OCI-LY7 (cell line): ENCODE results near the gene RBBP4. TPM values are rescaled to one million over a fixed set of nuclear protein-coding genes. Genes with fewer than 3 reads are reported as not detected.

ENCODE experiments used
- BruUV-seq: library from RNA; stranded (reverse); fragments of 400-500 nt; replicated peaks from 2 replicates; lab custom pipeline; 2021; lab: Mats Ljungman, UMichigan
- CTCF ChIA-PET: fragments of 300-600 bp; sonication (Branson Sonifier 250); formaldehyde crosslinking; loops from one replicate; lab custom pipeline; 2022; ENCODE audit warnings: antibody characterized with exemption; ENCODE audit not compliant: unreplicated experiment; lab: Charles Lee
- POLR2A ChIA-PET: fragments of 300-600 bp; sonication (Branson Sonifier 250); formaldehyde crosslinking; loops from one replicate; lab custom pipeline; 2022; ENCODE audit warnings: antibody characterized with exemption; lab: Charles Lee
- DNase-seq: peaks from one replicate; pipeline ENCODE4 v3.0.0-alpha.2; 2015; ENCODE audit warnings: low spot score
- H2AFZ ChIP-seq: fragments of 200-600 bp; sonication (generic), shearing (Covaris generic); 2 replicates; pipeline ENCODE4 v1.6.1; 2014; ENCODE audit warnings: mild to moderate bottlenecking, antibody characterized with exemption, low read length, moderate library complexity
- H3K27ac ChIP-seq: fragments of 200-600 bp; sonication (generic); 2 replicates; pipeline ENCODE4 v1.5.1; 2014; ENCODE audit warnings: mixed run types, low read depth, mild to moderate bottlenecking, moderate library complexity, low read length, inconsistent platforms; ENCODE audit not compliant: poor library complexity, severe bottlenecking
- H3K36me3 ChIP-seq: fragments of 200-600 bp; sonication (generic); 2 replicates; pipeline ENCODE4 v1.6.1; 2014; ENCODE audit warnings: mild to moderate bottlenecking, antibody characterized with exemption, low read length, moderate library complexity, mixed read lengths; ENCODE audit not compliant: insufficient read depth
- H3K4me1 ChIP-seq: fragments of 200-600 bp; sonication (generic); 2 replicates; pipeline ENCODE4 v1.5.1; 2014; ENCODE audit warnings: mild to moderate bottlenecking, low read length; ENCODE audit not compliant: insufficient read depth, poor library complexity, severe bottlenecking
- H3K4me2 ChIP-seq: fragments of 200-600 bp; sonication (generic); 2 replicates; pipeline ENCODE4 v1.6.1; 2014; ENCODE audit warnings: mild to moderate bottlenecking, low read length
- H3K4me3 ChIP-seq: fragments of 200-600 bp; sonication (generic); 2 replicates; pipeline ENCODE4 v1.5.1; 2014; ENCODE audit warnings: mild to moderate bottlenecking, low read depth, low read length; ENCODE audit not compliant: poor library complexity, severe bottlenecking
- H3K79me2 ChIP-seq: fragments of 200-600 bp; sonication (generic); 2 replicates; pipeline ENCODE4 v1.6.1; 2016; ENCODE audit warnings: low read depth, mild to moderate bottlenecking, low read length, moderate library complexity, mixed read lengths; ENCODE audit not compliant: insufficient read depth
- H3K9me2 ChIP-seq: fragments of 200-600 bp; sonication (generic); 2 replicates; pipeline ENCODE4 v1.6.1; 2016; ENCODE audit warnings: mild to moderate bottlenecking, low read length, mixed read lengths; ENCODE audit not compliant: insufficient read depth
- H3K9me3 ChIP-seq: fragments of 200-600 bp; sonication (generic); 2 replicates; pipeline ENCODE4 v1.6.1; 2014; ENCODE audit warnings: mild to moderate bottlenecking, mixed run types, low read length, mixed read lengths
- H4K20me1 ChIP-seq: fragments of 200-600 bp; sonication (generic); 2 replicates; pipeline ENCODE4 v1.6.1; 2014; ENCODE audit warnings: mild to moderate bottlenecking, antibody characterized with exemption, low read length, moderate library complexity, mixed read lengths; ENCODE audit not compliant: insufficient read depth
- EZH2phosphoT487 ChIP-seq: fragments of 200-600 bp; sonication (generic); IDR thresholded peaks from 2 replicates; pipeline ENCODE4 v1.6.1; 2018; ENCODE audit warnings: low read depth, borderline replicate concordance, mild to moderate bottlenecking, mixed run types, antibody characterized with exemption, low read length, moderate library complexity, mixed read lengths
- intact Hi-C: fragments of 100-400 bp; cut with micrococcal nuclease; formaldehyde crosslinking; loops from one replicate; pipeline ENCODE4 v1.10.0; 2022; ENCODE audit not compliant: unreplicated experiment
- total RNA-seq, 2 experiments: library from RNA; depleted of rRNA in 1 of 2; stranded (reverse); fragments of >200 nt in 1 of 2; shearing (Covaris generic) in 1 of 2; gene quantifications; 2 replicates each; pipeline ENCODE4 v1.2.3, GENCODE V29; 2014 to 2022
- TF ChIP-seq, protein P1 (sequence below): fragments of 200-600 bp; sonication (generic); conservative IDR thresholded peaks from 2 replicates; pipeline ENCODE4 v1.5.1; 2014; ENCODE audit warnings: mild to moderate bottlenecking, antibody characterized with exemption, low read length, moderate library complexity, mixed read lengths

RBBP4 gene
- total RNA-seq, 2 experiments from 2014 or later: 353 to 597 TPM

DNA sequence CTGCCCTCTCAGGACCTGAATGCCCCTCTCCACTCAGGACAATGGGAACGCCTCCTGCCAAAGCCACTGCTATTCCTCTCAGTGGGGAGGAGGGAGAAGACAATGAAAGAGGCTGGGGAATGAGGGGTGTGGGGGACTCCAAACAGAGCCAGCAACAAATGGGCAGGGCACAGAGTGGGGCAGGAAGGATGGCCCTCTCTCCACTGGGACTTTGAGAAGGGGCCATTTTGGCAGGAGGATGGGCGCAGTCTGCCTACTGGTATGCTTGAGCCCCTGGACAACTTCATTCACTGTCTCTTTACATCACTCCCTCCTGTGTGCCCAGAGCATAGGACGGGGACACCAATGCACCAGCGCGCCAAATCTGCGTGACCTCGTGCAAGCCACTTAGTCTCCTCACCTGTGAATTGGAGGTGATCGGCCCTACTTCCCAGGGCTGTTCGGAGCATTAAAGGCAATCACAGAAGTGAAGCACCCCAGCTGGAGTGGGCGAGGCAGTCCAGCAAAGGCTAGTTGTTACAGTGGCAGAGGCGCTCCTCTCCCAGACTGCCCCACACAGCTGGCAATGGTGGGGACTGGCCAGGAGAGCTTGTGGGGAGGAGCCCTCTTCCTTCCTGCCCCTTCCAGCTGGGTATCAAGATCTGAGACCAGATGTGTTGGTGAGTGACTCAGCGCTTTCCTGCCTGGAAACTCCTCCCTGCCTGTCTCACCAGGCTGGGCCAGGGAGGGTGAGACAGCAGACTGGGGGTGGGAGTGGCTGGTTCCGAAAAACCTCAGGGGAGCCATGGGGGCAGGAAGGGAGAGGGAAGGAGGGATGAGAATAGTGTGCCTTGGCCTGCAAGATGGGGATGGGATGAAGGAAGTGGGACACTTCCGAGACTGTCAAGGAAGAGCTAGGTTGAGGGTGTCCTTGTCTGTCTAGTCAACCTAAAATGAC lies 73.9 kb downstream of the RBBP4 start:
- Histone ChIP-seq H3K9me3 (no peaks in the 10 kb centered on the region), H3K36me3 (no peaks in the 10 kb centered on the region), H3K9me2 (no peaks in the 10 kb centered on the region), H3K4me1 (no peaks in the 10 kb centered on the region), H2AFZ (no peak overlapping the region), H4K20me1 (no peaks in the 10 kb centered on the region), H3K4me3 (no peak overlapping the region), H3K4me2 (no peak overlapping the region), H3K27ac (no peak overlapping the region), H3K79me2 (no peaks in the 10 kb centered on the region)
- DNase-seq: no peak
- BruUV-seq: no TSS peak
- no peak for TF ChIP-seq EZH2phosphoT487
- TF ChIP-seq, protein P1, sequence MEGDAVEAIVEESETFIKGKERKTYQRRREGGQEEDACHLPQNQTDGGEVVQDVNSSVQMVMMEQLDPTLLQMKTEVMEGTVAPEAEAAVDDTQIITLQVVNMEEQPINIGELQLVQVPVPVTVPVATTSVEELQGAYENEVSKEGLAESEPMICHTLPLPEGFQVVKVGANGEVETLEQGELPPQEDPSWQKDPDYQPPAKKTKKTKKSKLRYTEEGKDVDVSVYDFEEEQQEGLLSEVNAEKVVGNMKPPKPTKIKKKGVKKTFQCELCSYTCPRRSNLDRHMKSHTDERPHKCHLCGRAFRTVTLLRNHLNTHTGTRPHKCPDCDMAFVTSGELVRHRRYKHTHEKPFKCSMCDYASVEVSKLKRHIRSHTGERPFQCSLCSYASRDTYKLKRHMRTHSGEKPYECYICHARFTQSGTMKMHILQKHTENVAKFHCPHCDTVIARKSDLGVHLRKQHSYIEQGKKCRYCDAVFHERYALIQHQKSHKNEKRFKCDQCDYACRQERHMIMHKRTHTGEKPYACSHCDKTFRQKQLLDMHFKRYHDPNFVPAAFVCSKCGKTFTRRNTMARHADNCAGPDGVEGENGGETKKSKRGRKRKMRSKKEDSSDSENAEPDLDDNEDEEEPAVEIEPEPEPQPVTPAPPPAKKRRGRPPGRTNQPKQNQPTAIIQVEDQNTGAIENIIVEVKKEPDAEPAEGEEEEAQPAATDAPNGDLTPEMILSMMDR: no peak
- CTCF ChIA-PET: no interaction called here
- intact Hi-C loops: no loop called here
- POLR2A ChIA-PET: interaction anchor here (0.6 kb wide), 1 partner anchor 205 kb away, joined by 4 read pairs; no protein-coding TSS in a partner anchor

DNA sequence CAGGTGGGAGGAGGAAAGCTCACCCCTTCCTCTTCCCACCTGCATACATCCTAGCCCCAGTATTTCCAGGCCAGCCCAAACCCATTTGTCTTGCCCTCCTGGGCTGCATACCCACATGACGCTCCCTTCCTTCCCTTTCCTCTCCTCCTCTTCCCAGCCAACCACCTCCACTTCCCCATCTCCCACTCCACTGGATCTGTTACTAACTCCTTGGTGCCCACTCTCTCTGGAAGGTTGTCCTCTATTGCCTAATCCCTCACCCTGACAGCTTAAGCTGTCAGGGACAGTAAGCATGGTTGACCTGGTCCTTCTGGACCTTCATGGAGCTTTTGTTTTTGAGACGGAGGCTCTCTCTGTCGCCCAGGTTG lies 74.6 kb downstream of the RBBP4 start:
- H2AFZ ChIP-seq: no peak overlapping the region
- TF ChIP-seq, protein P1: no peak
- no peak for TF ChIP-seq EZH2phosphoT487
- H3K79me2 ChIP-seq: no peaks in the 10 kb centered on the region
- no peaks in the 10 kb centered on the region for H3K36me3 ChIP-seq
- DNase-seq: no peak
- H3K4me1 ChIP-seq: no peaks in the 10 kb centered on the region
- H3K27ac ChIP-seq: no peak overlapping the region
- no peaks in the 10 kb centered on the region for H4K20me1 ChIP-seq
- CTCF ChIA-PET: no interaction called here
- intact Hi-C loops: no loop called here
- no peaks in the 10 kb centered on the region for H3K9me2 ChIP-seq
- no peak overlapping the region for H3K4me2 ChIP-seq
- no peak overlapping the region for H3K4me3 ChIP-seq
- BruUV-seq: no TSS peak
- POLR2A ChIA-PET: interaction anchor here (0.6 kb wide), 1 partner anchor 205 kb away, joined by 4 read pairs; no protein-coding TSS in a partner anchor
- H3K9me3 ChIP-seq: no peaks in the 10 kb centered on the region

GRCh38 chr1:32727876-32728275 lies 76.9 kb downstream of the RBBP4 start:
- Histone ChIP-seq H3K36me3 (no peaks in the 10 kb centered on the region), H3K9me3 (no peaks in the 10 kb centered on the region), H3K4me2 (no peak overlapping the region), H2AFZ (no peak overlapping the region), H3K27ac (no peak overlapping the region), H3K79me2 (no peaks in the 10 kb centered on the region), H3K4me3 (no peak overlapping the region), H4K20me1 (no peaks in the 10 kb centered on the region), H3K9me2 (no peaks in the 10 kb centered on the region), H3K4me1 (no peaks in the 10 kb centered on the region)
- DNase-seq: no peak
- no peak for TF ChIP-seq EZH2phosphoT487
- TF ChIP-seq, protein P1: no peak
- POLR2A ChIA-PET: no interaction called here
- intact Hi-C loops: no loop called here
- CTCF ChIA-PET: no interaction called here
- BruUV-seq: no TSS peak
